Measurements from ENCODE around the gene NFATC2.

The NFATC2 gene

DNA sequence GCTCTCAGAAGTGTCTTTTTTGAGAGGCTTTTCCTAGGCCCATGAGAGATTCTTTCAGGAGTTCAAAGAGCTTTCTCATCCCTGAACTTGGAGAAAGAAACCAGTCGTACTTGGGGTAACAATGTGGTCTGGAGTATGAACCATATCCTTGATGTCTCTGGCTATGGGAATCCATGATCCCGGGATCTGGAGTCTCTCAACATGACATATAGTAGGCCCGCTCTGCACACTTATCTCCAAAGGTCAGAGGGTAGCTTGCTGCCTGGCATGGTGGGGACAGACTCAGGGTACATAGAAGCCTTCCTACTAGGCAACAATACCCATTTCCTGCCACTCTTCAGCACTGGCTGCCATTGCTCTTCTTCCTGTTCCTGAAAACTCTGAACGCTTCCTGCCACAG is 42.2 kb upstream of the NFATC2 start:
- TF ChIP-seq, protein P1, sequence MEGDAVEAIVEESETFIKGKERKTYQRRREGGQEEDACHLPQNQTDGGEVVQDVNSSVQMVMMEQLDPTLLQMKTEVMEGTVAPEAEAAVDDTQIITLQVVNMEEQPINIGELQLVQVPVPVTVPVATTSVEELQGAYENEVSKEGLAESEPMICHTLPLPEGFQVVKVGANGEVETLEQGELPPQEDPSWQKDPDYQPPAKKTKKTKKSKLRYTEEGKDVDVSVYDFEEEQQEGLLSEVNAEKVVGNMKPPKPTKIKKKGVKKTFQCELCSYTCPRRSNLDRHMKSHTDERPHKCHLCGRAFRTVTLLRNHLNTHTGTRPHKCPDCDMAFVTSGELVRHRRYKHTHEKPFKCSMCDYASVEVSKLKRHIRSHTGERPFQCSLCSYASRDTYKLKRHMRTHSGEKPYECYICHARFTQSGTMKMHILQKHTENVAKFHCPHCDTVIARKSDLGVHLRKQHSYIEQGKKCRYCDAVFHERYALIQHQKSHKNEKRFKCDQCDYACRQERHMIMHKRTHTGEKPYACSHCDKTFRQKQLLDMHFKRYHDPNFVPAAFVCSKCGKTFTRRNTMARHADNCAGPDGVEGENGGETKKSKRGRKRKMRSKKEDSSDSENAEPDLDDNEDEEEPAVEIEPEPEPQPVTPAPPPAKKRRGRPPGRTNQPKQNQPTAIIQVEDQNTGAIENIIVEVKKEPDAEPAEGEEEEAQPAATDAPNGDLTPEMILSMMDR (IDR thresholded peaks at IDR 0.05; ENCODE audit: control insufficient read depth, extremely low read depth, insufficient read depth) = no peak
- no peak for DNase-seq (ENCODE audit: low read depth)
- H3K4me3 ChIP-seq (ENCODE audit: low read depth, low read length) = no peak overlapping the region

DNA sequence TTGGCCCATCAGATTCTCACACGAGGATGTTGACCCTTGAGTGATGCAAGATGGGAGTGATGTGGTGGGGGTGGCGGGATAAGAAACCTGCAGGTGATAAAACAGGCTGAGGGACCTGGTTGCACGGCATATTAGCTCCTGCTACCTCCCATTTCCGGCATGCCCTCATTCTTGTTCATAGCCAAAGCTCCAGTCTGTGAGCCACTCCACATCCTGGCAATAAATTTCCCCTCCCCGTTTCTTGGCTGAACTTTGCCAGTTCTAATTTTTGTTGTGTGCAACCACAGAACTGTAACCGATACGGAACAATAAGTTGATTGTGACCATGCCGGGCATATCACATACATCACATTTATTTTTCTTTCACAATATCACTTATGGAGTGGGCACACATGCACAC is 41.6 kb upstream of the NFATC2 start:
- no peak overlapping the region for H3K4me3 ChIP-seq (ENCODE audit: low read depth, low read length)
- TF ChIP-seq, protein P1 (IDR thresholded peaks at IDR 0.05; ENCODE audit: control insufficient read depth, extremely low read depth, insufficient read depth) = no peak
- no peak for DNase-seq (ENCODE audit: low read depth)

DNA sequence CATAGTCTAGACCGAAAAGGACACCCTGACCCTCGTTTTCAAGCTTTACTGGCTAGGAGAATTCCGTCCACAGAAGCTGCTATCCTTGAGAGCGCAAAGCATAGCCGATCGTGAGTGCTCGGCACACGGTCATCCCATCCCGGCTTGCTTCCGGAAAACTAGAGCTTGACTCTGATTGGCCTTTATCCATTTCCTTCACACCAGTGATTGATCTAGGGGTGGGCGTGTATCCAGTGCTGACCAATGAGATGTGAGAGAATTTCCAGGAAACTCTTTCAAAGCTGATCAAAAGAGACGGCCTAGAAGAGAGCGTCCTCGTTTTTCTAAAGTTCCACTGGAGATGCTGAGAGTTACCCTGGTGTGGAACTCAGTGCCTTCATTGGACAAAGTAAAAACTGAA is 41.0 kb upstream of the NFATC2 start:
- DNase-seq (ENCODE audit: low read depth) = no peak

DNA sequence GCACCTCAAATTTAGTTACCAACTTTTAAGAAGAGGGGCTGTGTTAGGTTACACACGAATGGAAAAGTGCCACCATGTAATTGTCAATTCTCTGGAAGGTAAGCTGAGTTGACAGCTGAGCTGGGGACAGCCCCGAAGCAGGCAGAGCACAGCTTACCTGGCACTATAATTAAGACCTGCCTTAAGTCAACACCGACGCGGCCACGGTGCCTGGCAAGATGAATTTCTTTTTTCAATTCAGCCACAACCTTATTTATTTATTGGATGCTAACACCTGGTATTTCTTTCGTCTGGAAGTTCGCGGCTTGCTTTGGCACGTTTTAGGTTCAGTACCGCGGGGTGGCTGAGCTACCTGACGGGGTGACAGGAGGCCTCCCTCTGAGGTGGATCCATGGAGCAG is 40.6 kb upstream of the NFATC2 start:
- DNase-seq (ENCODE audit: low read depth) = no peak
- no peak overlapping the region for H3K4me3 ChIP-seq (ENCODE audit: low read depth, low read length)
- TF ChIP-seq, protein P1 (IDR thresholded peaks at IDR 0.05; ENCODE audit: control insufficient read depth, extremely low read depth, insufficient read depth) = no peak

More for the DNA sequence above, 41.0 kb upstream of the NFATC2 start:
- H3K4me3 ChIP-seq (ENCODE audit: low read depth, low read length) = no peak overlapping the region
- TF ChIP-seq, protein P1 (IDR thresholded peaks at IDR 0.05; ENCODE audit: control insufficient read depth, extremely low read depth, insufficient read depth) = no peak

DNA sequence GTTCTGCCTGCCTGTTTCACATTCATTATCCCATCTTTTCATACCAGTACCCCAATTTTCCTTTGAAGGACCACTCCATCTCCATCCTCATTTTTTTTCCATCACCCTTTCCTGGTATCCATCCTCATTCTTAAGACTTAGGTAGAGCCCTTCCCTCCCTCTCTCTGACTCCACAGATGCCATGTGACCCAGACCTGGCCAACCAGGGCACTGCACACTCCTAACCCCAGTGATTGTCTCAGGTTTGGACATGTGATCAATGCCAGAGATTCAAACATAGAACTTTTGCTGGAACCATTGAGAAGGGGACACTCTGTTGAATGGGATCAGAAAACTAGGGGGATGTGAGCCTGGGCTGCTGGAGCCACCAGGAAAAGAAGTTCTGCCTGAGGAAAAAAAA is 39.1 kb upstream of the NFATC2 start:
- no peak for DNase-seq (ENCODE audit: low read depth)
- H3K4me3 ChIP-seq (ENCODE audit: low read depth, low read length) = no peak overlapping the region
- TF ChIP-seq, protein P1 (IDR thresholded peaks at IDR 0.05; ENCODE audit: control insufficient read depth, extremely low read depth, insufficient read depth) = no peak

DNA sequence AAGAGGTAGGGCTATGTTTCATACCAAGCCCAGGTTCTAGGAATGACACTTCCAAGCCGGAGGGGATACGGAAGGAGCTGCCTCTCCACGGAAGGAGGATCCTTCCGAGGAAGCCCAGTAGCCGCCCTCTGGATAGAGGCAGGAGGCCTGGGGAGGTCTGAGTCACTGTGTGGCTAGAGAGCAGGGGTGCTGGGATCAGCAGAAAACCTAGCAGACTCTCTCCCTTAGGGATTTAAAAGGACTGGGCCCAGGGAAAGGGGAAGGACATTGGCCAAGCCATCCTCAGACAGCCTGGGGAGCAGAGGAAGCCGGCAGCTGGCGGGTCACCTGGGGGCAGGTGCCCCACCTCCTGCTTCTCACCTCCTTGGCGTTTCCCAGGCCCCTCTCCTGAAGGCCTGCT is 36.6 kb upstream of the NFATC2 start:
- no peak for DNase-seq (ENCODE audit: low read depth)
- TF ChIP-seq, protein P1 (IDR thresholded peaks at IDR 0.05; ENCODE audit: control insufficient read depth, extremely low read depth, insufficient read depth) = no peak
- no peak overlapping the region for H3K4me3 ChIP-seq (ENCODE audit: low read depth, low read length)

DNA sequence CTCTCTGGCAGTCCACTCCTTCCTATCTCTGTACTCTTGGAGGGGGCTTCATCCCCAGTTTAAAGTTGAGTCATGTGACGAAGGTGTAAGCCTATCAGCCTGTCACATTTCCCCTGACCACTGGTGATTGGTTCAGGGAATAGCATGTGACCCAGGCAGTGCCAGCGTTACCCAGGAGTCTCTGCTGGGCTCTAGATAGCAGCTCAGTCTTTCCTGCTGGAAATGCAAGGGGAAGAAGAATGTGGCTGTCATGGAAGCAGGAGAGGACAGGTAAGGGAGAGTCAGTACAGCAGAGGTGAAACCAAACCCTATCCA is 35.6 kb upstream of the NFATC2 start:
- TF ChIP-seq, protein P1 (IDR thresholded peaks at IDR 0.05; ENCODE audit: control insufficient read depth, extremely low read depth, insufficient read depth) = no peak
- no peak overlapping the region for H3K4me3 ChIP-seq (ENCODE audit: low read depth, low read length)
- no peak for DNase-seq (ENCODE audit: low read depth)

Measured in LNCaP clone FGC (cell line).